ENCODE results near the gene CEP55.

CEP55 gene

DNA sequence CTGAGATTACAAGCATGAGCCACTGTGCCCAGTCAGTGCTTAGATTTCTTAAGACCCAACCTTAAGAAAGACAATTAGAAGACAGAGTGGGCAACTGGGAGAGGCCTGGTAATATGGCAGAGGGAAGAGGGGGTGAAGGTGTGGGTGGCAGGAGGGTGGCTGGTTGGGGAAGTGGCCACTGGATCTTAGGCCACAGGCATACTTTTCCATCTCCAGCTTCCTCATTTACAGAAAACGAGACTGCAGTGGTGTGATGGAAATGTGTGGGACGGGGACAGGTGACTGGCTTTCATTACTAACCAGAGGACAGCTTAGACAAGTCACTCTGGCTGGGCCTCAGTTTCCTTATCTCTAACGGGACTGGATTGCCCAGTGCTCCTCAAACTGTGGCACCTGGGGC, 69.0 kb downstream of the CEP55 start:
- no peak for FAIRE-seq
- no peak for DNase-seq (ENCODE audit: low spot score)

DNA sequence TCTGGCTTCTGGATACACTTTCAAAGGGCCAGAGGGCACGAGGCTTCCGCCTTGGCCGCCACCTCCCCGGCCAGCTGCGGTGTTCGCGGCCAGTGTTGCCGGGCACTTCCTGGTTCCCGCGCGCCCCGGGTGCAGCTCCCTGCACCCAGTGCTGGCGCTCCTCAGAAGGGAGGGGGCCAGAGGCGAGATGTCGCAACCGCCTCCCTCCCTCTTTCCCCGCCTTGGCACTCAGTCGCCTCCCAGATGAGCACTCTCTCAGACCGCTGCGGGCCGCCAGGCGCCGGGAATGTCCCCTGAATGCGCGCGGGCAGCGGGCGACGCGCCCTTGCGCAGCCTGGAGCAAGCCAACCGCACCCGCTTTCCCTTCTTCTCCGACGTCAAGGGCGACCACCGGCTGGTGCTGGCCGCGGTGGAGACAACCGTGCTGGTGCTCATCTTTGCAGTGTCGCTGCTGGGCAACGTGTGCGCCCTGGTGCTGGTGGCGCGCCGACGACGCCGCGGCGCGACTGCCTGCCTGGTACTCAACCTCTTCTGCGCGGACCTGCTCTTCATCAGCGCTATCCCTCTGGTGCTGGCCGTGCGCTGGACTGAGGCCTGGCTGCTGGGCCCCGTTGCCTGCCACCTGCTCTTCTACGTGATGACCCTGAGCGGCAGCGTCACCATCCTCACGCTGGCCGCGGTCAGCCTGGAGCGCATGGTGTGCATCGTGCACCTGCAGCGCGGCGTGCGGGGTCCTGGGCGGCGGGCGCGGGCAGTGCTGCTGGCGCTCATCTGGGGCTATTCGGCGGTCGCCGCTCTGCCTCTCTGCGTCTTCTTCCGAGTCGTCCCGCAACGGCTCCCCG, 70.2 kb downstream of the CEP55 start, which contains the start of gene FFAR4:
FFAR4 (plus strand) TSS at position 231 of the 842 bp plus-strand sequence; CDS start at position 287, 56 bp downstream.
- DNase-seq (ENCODE audit: low spot score) = no peak
- FAIRE-seq = no peak

GRCh38 chr10:93567277-93568104, 71.1 kb downstream of the CEP55 start:
- FAIRE-seq = no peak
- no peak for DNase-seq (ENCODE audit: low spot score)

DNA sequence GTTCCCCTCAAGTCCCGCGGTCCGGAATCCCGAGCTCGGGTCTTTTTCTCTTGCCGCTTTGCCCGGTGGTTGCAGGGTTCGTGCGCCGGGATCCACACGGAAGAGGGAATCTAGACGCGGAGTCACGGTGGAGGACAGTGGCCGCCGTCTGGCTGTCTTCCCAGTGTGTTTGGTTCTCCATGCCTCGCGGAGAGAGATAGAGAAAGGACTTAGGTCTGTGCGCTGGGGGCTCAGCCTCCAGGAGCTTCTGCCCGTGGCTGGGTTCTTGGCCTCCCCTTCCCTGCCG, 71.6 kb downstream of the CEP55 start:
- no peak for DNase-seq (ENCODE audit: low spot score)
- no peak for FAIRE-seq

DNA sequence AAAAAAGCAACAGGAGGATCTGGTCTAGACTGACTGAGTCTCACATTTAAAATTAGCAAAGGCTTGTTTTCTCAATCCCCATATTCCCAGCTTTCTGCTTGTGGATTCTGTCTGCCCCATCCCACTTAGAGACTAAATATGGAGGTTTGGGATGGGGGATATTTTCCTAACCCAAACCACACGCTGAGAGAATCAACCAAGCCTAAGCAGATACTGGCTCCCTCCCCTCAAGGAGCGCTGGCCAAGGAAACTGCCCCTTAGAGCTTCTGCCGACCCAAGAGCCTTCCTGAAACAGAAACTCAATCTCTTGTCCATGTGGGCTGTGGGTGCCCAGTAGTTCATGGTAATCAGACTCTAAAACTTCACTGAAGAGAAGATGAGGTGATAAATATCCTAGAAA, 74.0 kb downstream of the CEP55 start:
- FAIRE-seq (no peak), DNase-seq (ENCODE audit: low spot score) (no peak)

GRCh38 chr10:93572606-93573005, 76.2 kb downstream of the CEP55 start:
- DNase-seq (ENCODE audit: low spot score) = no peak
- no peak for FAIRE-seq

DNA sequence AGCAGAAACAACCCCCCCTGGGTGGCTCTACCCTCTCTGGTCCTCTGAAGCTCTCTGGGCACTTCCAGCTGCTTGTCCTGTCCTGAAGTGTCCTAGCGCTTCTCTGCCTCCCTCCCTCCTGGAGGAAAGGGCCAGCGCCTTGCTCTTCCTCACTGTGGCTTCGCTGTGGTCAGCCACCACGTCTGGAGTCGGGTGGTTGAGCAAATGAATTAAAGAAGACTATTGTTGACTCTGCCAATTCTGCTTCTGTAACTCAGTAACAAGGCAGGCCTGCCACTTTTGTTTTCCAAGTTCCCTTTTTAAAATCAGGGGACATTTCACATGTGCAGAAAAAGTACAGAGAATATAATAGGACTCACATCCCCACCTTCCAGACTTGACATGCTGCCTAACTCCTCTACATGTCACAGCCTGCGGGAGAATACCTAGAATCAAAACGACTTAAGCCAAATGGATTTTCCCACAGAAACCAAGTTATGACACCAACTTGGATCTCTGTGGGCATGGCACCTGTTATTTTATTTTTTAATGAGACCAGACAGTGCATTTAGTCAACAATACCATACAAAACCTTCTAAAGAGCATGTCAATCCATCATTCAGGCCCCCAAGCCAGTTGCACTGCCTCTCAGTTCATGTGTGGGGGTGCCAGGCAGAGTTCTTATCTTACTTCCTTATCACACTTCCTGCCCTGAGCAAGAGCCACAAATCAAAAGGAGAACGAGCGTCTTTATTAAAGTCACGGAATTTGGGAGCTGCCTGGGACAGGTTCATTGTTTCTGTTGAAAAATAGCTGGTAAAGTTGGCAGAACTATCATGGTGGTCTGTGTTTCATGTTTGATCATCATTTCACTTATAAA, 76.9 kb downstream of the CEP55 start:
- FAIRE-seq (no peak), DNase-seq (ENCODE audit: low spot score) (no peak)

- DNase-seq (ENCODE audit: low spot score) (no peak), FAIRE-seq (no peak)
Measured at GRCh38 chr10:93573924-93574323, 77.5 kb downstream of the CEP55 start.

DNA sequence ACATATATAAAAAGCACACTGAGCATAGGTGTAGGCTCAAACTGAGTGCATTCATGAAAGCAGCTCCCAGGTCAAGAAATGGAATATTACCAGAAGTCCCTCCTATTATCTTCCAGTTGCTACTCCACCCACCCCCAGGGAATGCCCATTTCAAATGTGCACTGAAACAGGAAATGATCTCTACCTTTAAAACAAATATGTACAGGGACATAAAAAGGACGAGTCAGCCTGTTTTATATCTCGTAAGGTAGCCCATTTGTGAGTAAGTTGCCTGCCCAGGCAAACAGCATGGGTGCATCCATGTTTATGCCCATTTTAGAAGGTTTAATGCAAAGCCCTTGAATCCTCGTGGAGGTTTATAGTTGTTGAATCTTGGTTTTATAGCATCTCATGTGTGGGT, 80.5 kb downstream of the CEP55 start:
- FAIRE-seq = no peak
- no peak for DNase-seq (ENCODE audit: low spot score)

GRCh38 chr10:93577565-93577964, 81.2 kb downstream of the CEP55 start:
- no peak for FAIRE-seq
- no peak for DNase-seq (ENCODE audit: low spot score)
